ENCODE results near the gene ADK.

GRCh38 chr10:74272288-74272687, 121.3 kb downstream of the ADK start:
- TF ChIP-seq CTCF (IDR thresholded peaks at IDR 0.05) (no peak), POLR2A (IDR thresholded peaks at IDR 0.05) (no peak)

Data from right lobe of liver (tissue), 4 donors.